DOHH2 (cell line): ENCODE data around the gene NAXD.
"Not testable (repeated sequence)": the region's sequence is repeated elsewhere in the genome, so short reads cannot be mapped to it uniquely, and the experiment has no call there.

Experiments used
- H3F3A ChIP-seq: fragments of 200-600 bp; sonication (generic), shearing (Covaris generic); 2 replicates; pipeline ENCODE4 v1.6.0; 2016; ENCODE audit warnings: antibody characterized with exemption, mild to moderate bottlenecking; ENCODE audit not compliant: control insufficient read depth, insufficient read depth
- H3K27ac ChIP-seq: fragments of 200-600 bp; sonication (generic); 2 replicates; pipeline ENCODE4 v1.5.1; 2014; ENCODE audit warnings: low read depth, mild to moderate bottlenecking, low read length, moderate library complexity
- H3K27me3 ChIP-seq: fragments of 200-600 bp; sonication (generic); 2 replicates; pipeline ENCODE4 v1.6.1; 2014; ENCODE audit warnings: mild to moderate bottlenecking, low read length, mixed read lengths; ENCODE audit not compliant: control insufficient read depth
- H3K36me3 ChIP-seq: fragments of 200-600 bp; sonication (generic); 2 replicates; pipeline ENCODE4 v1.6.1; 2014; ENCODE audit warnings: mild to moderate bottlenecking, low read length, moderate library complexity, mixed read lengths; ENCODE audit not compliant: control insufficient read depth
- H3K4me1 ChIP-seq: fragments of 200-600 bp; sonication (generic); 2 replicates; pipeline ENCODE4 v1.6.1; 2014; ENCODE audit warnings: mild to moderate bottlenecking, low read length, mixed read lengths; ENCODE audit not compliant: control insufficient read depth
- H3K4me2 ChIP-seq: fragments of 200-600 bp; sonication (generic); 2 replicates; pipeline ENCODE4 v1.6.0; 2014; ENCODE audit warnings: mild to moderate bottlenecking, low read length, moderate library complexity
- H3K4me3 ChIP-seq: fragments of 200-600 bp; sonication (generic); 2 replicates; pipeline ENCODE4 v1.5.1; 2014; ENCODE audit warnings: mild to moderate bottlenecking, low read length, mixed read lengths
- H3K79me2 ChIP-seq: fragments of 200-600 bp; sonication (generic); 2 replicates; pipeline ENCODE4 v1.6.1; 2014; ENCODE audit warnings: mild to moderate bottlenecking, low read length, mixed read lengths; ENCODE audit not compliant: control insufficient read depth
- H3K9me2 ChIP-seq: fragments of 200-600 bp; sonication (generic); replicated peaks from 2 replicates; pipeline ENCODE4 v1.6.1; 2014; ENCODE audit warnings: mild to moderate bottlenecking, low read length, mixed read lengths; ENCODE audit not compliant: control insufficient read depth
- H3K9me3 ChIP-seq: fragments of 200-600 bp; sonication (generic); 2 replicates; pipeline ENCODE4 v1.6.1; 2014; ENCODE audit warnings: antibody characterized with exemption, low read length, mixed read lengths; ENCODE audit not compliant: control insufficient read depth, insufficient read depth
- H4K20me1 ChIP-seq: fragments of 200-600 bp; sonication (generic); 2 replicates; pipeline ENCODE4 v1.6.0; 2014; ENCODE audit warnings: low read depth, mild to moderate bottlenecking, antibody characterized with exemption, low read length, moderate library complexity; ENCODE audit not compliant: control insufficient read depth, insufficient read depth
- CTCF ChIP-seq: fragments of 200-600 bp; sonication (generic); IDR thresholded peaks from one replicate; pipeline ENCODE4 v1.5.1; 2014; ENCODE audit warnings: antibody characterized with exemption, mild to moderate bottlenecking, low read depth, low read length; ENCODE audit not compliant: poor library complexity, severe bottlenecking
- EZH2phosphoT487 ChIP-seq: fragments of 200-600 bp; sonication (generic); IDR thresholded peaks from 2 replicates; pipeline ENCODE4 v1.6.1; 2017; ENCODE audit warnings: borderline replicate concordance, mild to moderate bottlenecking, antibody characterized with exemption, low read length, moderate library complexity, mixed read lengths

Gene NAXD

GRCh38 chr13:110657196-110657595 lies 41.9 kb downstream of the NAXD start:
- Histone ChIP-seq H3K4me2 (no peak overlapping the region), H3K9me2 (no peaks in the 10 kb centered on the region), H3K4me1 (peaks cover 7% of the 10 kb centered on the region; the same call in 1 of the 2 replicates), H3F3A (no peaks in the 10 kb centered on the region), H3K4me3 (no peak overlapping the region), H3K79me2 (no peaks in the 10 kb centered on the region; the same call in 1 of the 2 replicates), H3K27ac (no peak overlapping the region), H4K20me1 (no peaks in the 10 kb centered on the region), H3K9me3 (no peaks in the 10 kb centered on the region), H3K27me3 (no peaks in the 10 kb centered on the region), H3K36me3 (peaks cover 47% of the 10 kb centered on the region)
- TF ChIP-seq EZH2phosphoT487 (no peak), CTCF (no peak)

- H3K36me3 ChIP-seq, result peaks cover 59% of the 10 kb centered on the region
- H3K4me3 ChIP-seq, result not testable (repeated sequence)
Measured at GRCh38 chr13:110658218-110658911, 43.0 kb downstream of the NAXD start.

GRCh38 chr13:110661256-110661655 lies 45.9 kb downstream of the NAXD start:
- TF ChIP-seq EZH2phosphoT487, result no peak
- no peak for TF ChIP-seq CTCF
- Histone ChIP-seq H3K9me3 (no peaks in the 10 kb centered on the region), H3K4me3 (no peak overlapping the region), H3K27ac (no peak overlapping the region), H3K9me2 (no peaks in the 10 kb centered on the region), H3K4me1 (peaks cover 7% of the 10 kb centered on the region; the same call in 1 of the 2 replicates), H3K4me2 (no peak overlapping the region), H3F3A (no peaks in the 10 kb centered on the region), H3K36me3 (peaks cover 73% of the 10 kb centered on the region), H3K27me3 (no peaks in the 10 kb centered on the region), H4K20me1 (no peaks in the 10 kb centered on the region), H3K79me2 (no peaks in the 10 kb centered on the region; the same call in 1 of the 2 replicates)

More at GRCh38 chr13:110658218-110658911, 43.0 kb downstream of the NAXD start:
- H3K4me2 ChIP-seq, H3K9me2 ChIP-seq, H3K79me2 ChIP-seq, H4K20me1 ChIP-seq, H3K27ac ChIP-seq, H3K27me3 ChIP-seq, H3K4me1 ChIP-seq, H3F3A ChIP-seq, H3K9me3 ChIP-seq: not testable (repeated sequence)

GRCh38 chr13:110662091-110662490 lies 46.7 kb downstream of the NAXD start:
- peaks cover 81% of the 10 kb centered on the region for H3K36me3 ChIP-seq

More at GRCh38 chr13:110662091-110662490, 46.7 kb downstream of the NAXD start:
- Histone ChIP-seq H3K4me3 (no peak overlapping the region), H3K9me2 (no peaks in the 10 kb centered on the region), H3K9me3 (no peaks in the 10 kb centered on the region), H3K27ac (no peak overlapping the region), H3K4me2 (no peak overlapping the region), H3K27me3 (no peaks in the 10 kb centered on the region), H3K79me2 (no peaks in the 10 kb centered on the region; the same call in 1 of the 2 replicates), H3K4me1 (peaks cover 7% of the 10 kb centered on the region; the same call in 1 of the 2 replicates), H3F3A (no peaks in the 10 kb centered on the region), H4K20me1 (no peaks in the 10 kb centered on the region)
- TF ChIP-seq CTCF, result no peak
- TF ChIP-seq EZH2phosphoT487, result no peak
